Left colon (tissue), 2 donors: ENCODE measurements around the gene CRELD2. TPM values are rescaled to one million over a fixed set of nuclear protein-coding genes. Genes with fewer than 3 reads are reported as not detected.
A peak's percentile ranks its signal among the peaks of the same experiment; 100 is the strongest.

ENCODE experiments used
- ATAC-seq: fragments of 200-7000 bp; cut with Tn5 transposase; one replicate; pipeline ENCODE4 v1.9.1; 2020; ENCODE audit warnings: mild to moderate bottlenecking, moderate library complexity
- DNase-seq, 2 donors: peaks; one replicate each; pipeline ENCODE4 v3.0.0-alpha.2; 2020
- intact Hi-C, 2 donors: fragments of 100-400 bp; cut with DNase I in 1 of 2; cut with micrococcal nuclease in 1 of 2; formaldehyde crosslinking; loops; one replicate each; pipeline versions ENCODE4 v1.11.2 to v1.14.0; 2022; cut with DNase I, micrococcal nuclease
- total RNA-seq, 2 donors: library from RNA; stranded (reverse); fragmentation: NEBNext Ultra II Directional; extraction: Animal tissue kit (Norgen Biotek cat#: 25700); gene quantifications; one replicate each; pipeline ENCODE4 v1.2.1, GENCODE V29; 2021
- donor health status: DM: no; HTN: no; CAD: no.
- donor health status: DM: yes; HTN: yes; CAD: no.

The CRELD2 gene
- total RNA-seq, 2 donors from 2014 or later: 36.7 to 53.8 TPM

GRCh38 chr22:49960159-49961004, 41.9 kb downstream of the CRELD2 start, which contains the start of gene PIM3:
Gene PIM3, plus strand, starts transcription at chr22:49960772. Its CDS starts 176 bp downstream, at chr22:49960948.
- ATAC-seq: peak; percentile 72
- peak; percentile 94 to 96 for DNase-seq
- intact Hi-C loops: no loop called here

GRCh38 chr22:49961005-49961600, 42.7 kb downstream of the CRELD2 start:
- DNase-seq: peak; percentile 47 to 72
- peak; percentile 16 for ATAC-seq
- intact Hi-C loops: no loop called here

GRCh38 chr22:49961601-49962011, 43.2 kb downstream of the CRELD2 start:
- DNase-seq: peak in 1 of 2 donors; percentile 46

GRCh38 chr22:49962012-49962750, 43.7 kb downstream of the CRELD2 start:
- intact Hi-C loops: no loop called here
- DNase-seq: peak; percentile 86 to 91

More at GRCh38 chr22:49961601-49962011, 43.2 kb downstream of the CRELD2 start:
- ATAC-seq: no peak
- intact Hi-C loops: no loop called here

GRCh38 chr22:49962751-49963646, 44.6 kb downstream of the CRELD2 start:
- intact Hi-C loops: no loop called here
- DNase-seq (peak; percentile 51 to 52), ATAC-seq (no peak)

More at GRCh38 chr22:49962012-49962750, 43.7 kb downstream of the CRELD2 start:
- ATAC-seq: peak; percentile 25

- DNase-seq (peak; percentile 54 to 56), ATAC-seq (no peak)
- intact Hi-C loops: no loop called here
These were observed 45.2 kb downstream of the CRELD2 start for GRCh38 chr22:49963647-49964026.

GRCh38 chr22:49964136-49965090, 46.0 kb downstream of the CRELD2 start:
- intact Hi-C loops: no loop called here
- ATAC-seq (no peak), DNase-seq (peak; percentile 24 to 33)

- DNase-seq (peak; percentile 23 to 28), ATAC-seq (no peak)
- intact Hi-C loops: no loop called here
These were observed 46.9 kb downstream of the CRELD2 start for GRCh38 chr22:49965091-49966040.

GRCh38 chr22:49966041-49966773, 47.8 kb downstream of the CRELD2 start:
- no peak for ATAC-seq
- peak; percentile 17 to 30 for DNase-seq
- intact Hi-C loops: no loop called here

GRCh38 chr22:49966774-49967705, 48.6 kb downstream of the CRELD2 start:
- no peak for ATAC-seq
- peak; percentile 44 to 47 for DNase-seq
- intact Hi-C loops: no loop called here

- intact Hi-C loops: no loop called here
- ATAC-seq: no peak
- peak; percentile 40 to 49 for DNase-seq
These were observed 49.3 kb downstream of the CRELD2 start for GRCh38 chr22:49967706-49968208.

GRCh38 chr22:49968313-49968830, 49.9 kb downstream of the CRELD2 start:
- DNase-seq: peak in 1 of 2 donors; percentile 29
- ATAC-seq: no peak
- intact Hi-C loops: no loop called here

GRCh38 chr22:49968831-49969661, 50.6 kb downstream of the CRELD2 start:
- DNase-seq (peak; percentile 19 to 28), ATAC-seq (no peak)
- intact Hi-C loops: no loop called here
